Activated CD4-positive, alpha-beta memory T cell treated with anti-CD3 and anti-CD28 coated beads, Interleukin-2, amount 10 ng/mL, durations not matched to agents 7 days and 5 days (primary cell): Measurements from ENCODE around the gene DHX15. TPM values are rescaled to one million over a fixed set of nuclear protein-coding genes. Genes with fewer than 3 reads are reported as not detected.

Experiments
- CTCF ChIA-PET: fragments of 350-600 bp; sonication (Branson Sonifier 250); formaldehyde crosslinking; loops from one replicate; lab custom pipeline; 2021; ENCODE audit warnings: antibody characterized with exemption, inconsistent platforms; lab: Charles Lee
- POLR2A ChIA-PET: fragments of 350-600 bp; sonication (Branson Sonifier 250); formaldehyde crosslinking; loops from one replicate; lab custom pipeline; 2021; ENCODE audit warnings: antibody characterized with exemption; lab: Charles Lee
- DNase-seq: peaks from one replicate; pipeline ENCODE4 v3.0.0-alpha.2; 2020
- H3K27ac Mint-ChIP-seq: one replicate; pipeline ENCODE4 v1.8.0; 2021; ENCODE audit warnings: mild to moderate bottlenecking, mixed read lengths
- H3K27me3 Mint-ChIP-seq: one replicate; pipeline ENCODE4 v1.8.0; 2021; ENCODE audit warnings: mixed read lengths
- H3K36me3 Mint-ChIP-seq: one replicate; pipeline ENCODE4 v1.8.0; 2021; ENCODE audit warnings: low read depth, mixed read lengths
- H3K4me1 Mint-ChIP-seq: one replicate; pipeline ENCODE4 v1.8.0; 2021; ENCODE audit warnings: mixed read lengths
- H3K4me3 Mint-ChIP-seq: one replicate; pipeline ENCODE4 v1.8.0; 2021; ENCODE audit warnings: mild to moderate bottlenecking, mixed read lengths
- H3K9me3 Mint-ChIP-seq: one replicate; pipeline ENCODE4 v1.8.0; 2021; ENCODE audit warnings: mixed read lengths
- total RNA-seq, 2 experiments: library from RNA; stranded (reverse); gene quantifications; one replicate each; pipeline ENCODE4 v1.2.3, GENCODE V29; 2021

DHX15 gene
- total RNA-seq, 2 experiments from 2014 or later, result 150 TPM

DNA sequence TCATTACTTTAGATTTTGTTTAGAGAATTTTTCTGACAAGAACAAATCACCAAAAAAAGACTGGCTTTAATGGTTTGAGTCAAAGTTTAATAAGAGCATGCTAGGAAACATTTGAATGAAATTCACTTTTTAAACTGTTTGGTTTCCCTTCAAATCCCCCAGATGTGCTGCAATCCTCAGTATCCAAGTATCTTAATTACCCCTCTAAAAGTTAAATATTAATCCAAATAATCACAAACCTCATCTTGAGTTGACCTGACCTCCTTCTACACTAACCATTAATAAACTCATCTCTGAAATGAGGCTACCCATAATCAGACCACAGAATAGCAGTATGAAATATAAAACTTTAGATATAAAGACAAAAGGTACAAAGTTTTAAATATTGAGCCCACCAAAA is 10.1 kb downstream of the DHX15 start:
- ChIA-PET CTCF (interaction anchor here (0.7 kb wide), 1 partner anchor 1187 kb away, joined by 4 read pairs; no protein-coding TSS in a partner anchor), POLR2A (interaction anchor here (2.3 to 5.9 kb wide), 3 partner anchors 9 to 13 kb away, joined by 5 to 46 read pairs (median 7); partner anchors contain the start of gene DHX15)
- H3K27ac Mint-ChIP-seq, result no peak overlapping the region

GRCh38 chr4:24573582-24573981 is 10.8 kb downstream of the DHX15 start:
- Mint-ChIP-seq H3K9me3 (no peaks in the 10 kb centered on the region), H3K4me3 (no peak overlapping the region), H3K27ac (no peak overlapping the region), H3K4me1 (peaks cover 67% of the 10 kb centered on the region), H3K36me3 (peaks cover 91% of the 10 kb centered on the region), H3K27me3 (no peaks in the 10 kb centered on the region)
- CTCF ChIA-PET, result interaction anchor here (0.6 to 1.1 kb wide), 7 partner anchors 22 to 1188 kb away, joined by 3 to 4 read pairs (median 3); no protein-coding TSS in a partner anchor
- no peak for DNase-seq
- POLR2A ChIA-PET, result interaction anchor here (1.2 to 5.9 kb wide), 4 partner anchors 8 to 35 kb away, joined by 4 to 46 read pairs (median 6); partner anchors contain the start of gene DHX15

More for the DNA sequence above, 10.1 kb downstream of the DHX15 start:
- peaks cover 70% of the 10 kb centered on the region for H3K4me1 Mint-ChIP-seq
- peaks cover 93% of the 10 kb centered on the region for H3K36me3 Mint-ChIP-seq
- no peak for DNase-seq
- H3K4me3 Mint-ChIP-seq, result no peak overlapping the region
- H3K9me3 Mint-ChIP-seq, result no peaks in the 10 kb centered on the region
- H3K27me3 Mint-ChIP-seq, result no peaks in the 10 kb centered on the region

- peak overlapping the region; percentile 18 for H3K27ac Mint-ChIP-seq
- ChIA-PET CTCF (interaction anchor here (1.7 kb wide), 1 partner anchor 19 kb away, joined by 5 read pairs; no protein-coding TSS in a partner anchor), POLR2A (interaction anchor here (0.8 to 5.9 kb wide), 3 partner anchors 9 to 14 kb away, joined by 3 to 46 read pairs (median 5); partner anchors contain the start of gene DHX15)
- peaks cover 58% of the 10 kb centered on the region for H3K4me1 Mint-ChIP-seq
- no peaks in the 10 kb centered on the region for H3K9me3 Mint-ChIP-seq
- no peak overlapping the region for H3K4me3 Mint-ChIP-seq
- no peak for DNase-seq
- no peaks in the 10 kb centered on the region for H3K27me3 Mint-ChIP-seq
- peaks cover 88% of the 10 kb centered on the region for H3K36me3 Mint-ChIP-seq
These were observed 13.6 kb downstream of the DHX15 start for GRCh38 chr4:24570574-24571236.

DNA sequence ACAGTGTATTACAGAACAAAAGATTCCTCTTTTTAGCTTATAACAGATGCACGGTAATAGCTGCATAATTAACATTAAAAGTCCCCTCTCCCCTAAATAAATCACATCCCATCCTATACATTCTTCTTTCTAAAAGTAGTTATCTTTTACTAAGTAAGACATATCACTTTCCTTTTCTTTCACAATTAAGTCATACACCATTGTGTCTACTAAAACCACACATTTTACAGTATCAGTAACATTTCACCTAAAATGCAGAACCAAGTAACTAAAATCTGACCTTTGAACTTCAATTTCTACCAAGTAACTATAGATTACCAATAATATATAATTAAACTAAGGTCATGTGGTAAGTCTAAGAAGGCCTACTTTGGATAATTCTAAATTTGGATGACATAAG is 14.2 kb downstream of the DHX15 start:
- H3K4me1 Mint-ChIP-seq, result peaks cover 60% of the 10 kb centered on the region

DNA sequence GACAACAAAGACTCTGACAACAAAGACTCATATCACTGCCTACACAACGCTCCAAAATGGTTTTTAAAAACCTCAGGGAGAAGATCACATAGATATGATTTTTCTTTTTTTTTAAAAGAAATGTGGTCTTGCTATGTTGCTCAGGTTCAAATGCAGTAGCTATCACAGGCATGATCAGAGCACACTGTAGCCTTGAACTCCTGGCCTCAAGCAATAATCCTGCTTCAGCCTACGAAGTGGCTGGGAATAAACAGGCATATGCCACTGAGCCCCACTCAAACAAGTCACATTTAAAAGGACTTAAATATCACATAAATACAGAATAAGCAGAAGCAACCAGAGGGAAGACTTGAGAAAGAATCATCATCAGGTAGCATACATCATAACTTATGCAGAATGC is 14.7 kb downstream of the DHX15 start:
- ChIA-PET CTCF (interaction anchor here (1.7 kb wide), 1 partner anchor 18 kb away, joined by 5 read pairs; no protein-coding TSS in a partner anchor), POLR2A (interaction anchor here (1.3 kb wide), 1 partner anchor 15 kb away, joined by 5 read pairs; the partner anchor contains the start of gene DHX15)
- Mint-ChIP-seq H3K9me3 (no peaks in the 10 kb centered on the region), H3K27ac (no peak overlapping the region), H3K36me3 (peaks cover 86% of the 10 kb centered on the region), H3K27me3 (no peaks in the 10 kb centered on the region), H3K4me3 (no peak overlapping the region), H3K4me1 (peaks cover 63% of the 10 kb centered on the region)
- DNase-seq, result no peak

More for the DNA sequence above, 14.2 kb downstream of the DHX15 start:
- Mint-ChIP-seq H3K27me3 (no peaks in the 10 kb centered on the region), H3K9me3 (no peaks in the 10 kb centered on the region), H3K4me3 (no peak overlapping the region), H3K27ac (no peak overlapping the region), H3K36me3 (peaks cover 88% of the 10 kb centered on the region)
- DNase-seq, result no peak
- ChIA-PET POLR2A (interaction anchor here (0.8 to 1.3 kb wide), 2 partner anchors 10 to 14 kb away, joined by 3 to 5 read pairs; partner anchors contain the start of gene DHX15), CTCF (interaction anchor here (1.7 kb wide), 1 partner anchor 19 kb away, joined by 5 read pairs; no protein-coding TSS in a partner anchor)

- Mint-ChIP-seq H3K36me3 (peaks cover 85% of the 10 kb centered on the region), H3K9me3 (no peaks in the 10 kb centered on the region), H3K27me3 (no peaks in the 10 kb centered on the region), H3K4me1 (peaks cover 61% of the 10 kb centered on the region), H3K27ac (no peak overlapping the region), H3K4me3 (no peak overlapping the region)
- POLR2A ChIA-PET, result interaction anchor here (0.8 to 3.4 kb wide), 3 partner anchors 11 to 16 kb away, joined by 3 to 13 read pairs (median 3); partner anchors contain the start of gene DHX15
- DNase-seq, result no peak
- CTCF ChIA-PET, result interaction anchor here (0.6 to 1.2 kb wide), 3 partner anchors 10 to 93 kb away, joined by 3 to 6 read pairs (median 3); no protein-coding TSS in a partner anchor
These were observed 15.9 kb downstream of the DHX15 start for GRCh38 chr4:24568425-24568824.

- no peak for DNase-seq
- H3K27ac Mint-ChIP-seq, result no peak overlapping the region
- peaks cover 2% of the 10 kb centered on the region for H3K9me3 Mint-ChIP-seq
- ChIA-PET CTCF (interaction anchor here (0.8 to 1.2 kb wide), 2 partner anchors 18 to 20 kb away, joined by 3 to 4 read pairs; partner anchors contain the start of gene DHX15), POLR2A (interaction anchor here (1.0 kb wide), 1 partner anchor 9 kb away, joined by 5 read pairs; no protein-coding TSS in a partner anchor)
- H3K27me3 Mint-ChIP-seq, result no peaks in the 10 kb centered on the region
- peaks cover 56% of the 10 kb centered on the region for H3K4me1 Mint-ChIP-seq
- H3K36me3 Mint-ChIP-seq, result peaks cover 79% of the 10 kb centered on the region
- H3K4me3 Mint-ChIP-seq, result no peak overlapping the region
These were observed 19.3 kb downstream of the DHX15 start for GRCh38 chr4:24565054-24565453.

DNA sequence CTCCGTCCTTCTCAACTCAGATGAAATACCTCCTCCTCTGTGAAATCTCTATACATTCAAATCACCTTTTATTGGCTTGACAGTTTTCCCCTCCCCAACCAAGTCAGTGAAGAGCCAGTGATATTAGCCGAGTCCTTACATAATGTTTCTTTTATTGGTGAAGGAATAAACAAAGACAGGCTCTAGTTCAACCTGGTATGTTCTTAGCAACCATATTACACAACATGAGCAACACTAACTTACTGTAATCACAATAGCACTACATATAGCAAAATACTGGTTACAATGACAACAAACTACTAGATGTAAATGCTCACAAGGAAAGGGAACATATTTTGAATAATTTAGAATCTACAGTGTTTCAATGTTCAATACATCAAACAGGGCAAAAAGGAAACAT is 19.9 kb downstream of the DHX15 start:
- Mint-ChIP-seq H3K27ac (no peak overlapping the region), H3K9me3 (peaks cover 2% of the 10 kb centered on the region), H3K4me1 (peaks cover 56% of the 10 kb centered on the region), H3K36me3 (peaks cover 73% of the 10 kb centered on the region), H3K27me3 (no peaks in the 10 kb centered on the region), H3K4me3 (no peak overlapping the region)
- CTCF ChIA-PET, result no interaction called here
- DNase-seq, result no peak
- POLR2A ChIA-PET, result interaction anchor here (1.0 kb wide), 1 partner anchor 10 kb away, joined by 5 read pairs; no protein-coding TSS in a partner anchor

DNA sequence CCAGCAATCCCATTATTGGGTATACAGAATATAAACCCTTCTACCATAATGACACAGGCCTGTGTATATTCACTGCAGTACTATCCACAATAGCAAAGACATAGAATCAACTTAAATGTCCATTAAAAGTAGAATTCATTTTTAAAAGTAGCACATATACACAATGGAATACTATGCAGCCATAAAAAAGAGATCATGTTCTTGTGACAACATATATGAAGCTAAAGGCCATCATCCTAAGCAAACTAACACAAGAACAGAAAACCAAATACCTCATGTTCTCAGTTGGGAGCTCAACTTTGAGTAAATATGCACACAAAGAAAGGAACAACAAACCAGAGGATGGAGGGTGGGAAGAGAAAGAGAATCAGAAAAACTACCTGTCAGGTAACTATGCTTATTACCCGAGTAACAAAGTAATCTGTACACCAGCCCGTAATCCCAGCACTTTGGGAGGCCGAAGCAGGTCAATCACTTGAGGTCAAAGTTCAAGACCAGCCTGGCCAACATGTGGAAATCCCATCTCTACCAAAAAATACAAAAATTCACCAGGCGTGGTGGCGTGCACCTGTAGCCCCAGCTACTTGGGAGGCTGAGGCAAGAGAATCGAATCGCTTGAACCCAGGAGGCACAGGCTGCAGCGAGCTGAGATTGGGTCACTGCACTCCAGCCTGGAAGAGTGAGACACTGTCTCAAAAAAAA is 22.8 kb downstream of the DHX15 start:
- ChIA-PET POLR2A (interaction anchor here (2.4 kb wide), 1 partner anchor 12 kb away, joined by 7 read pairs; no protein-coding TSS in a partner anchor), CTCF (interaction anchor here (3.4 kb wide), 1 partner anchor 10 kb away, joined by 15 read pairs; no protein-coding TSS in a partner anchor)
- H3K36me3 Mint-ChIP-seq, result peaks cover 71% of the 10 kb centered on the region
- peaks cover 69% of the 10 kb centered on the region for H3K4me1 Mint-ChIP-seq
- peaks cover 2% of the 10 kb centered on the region for H3K9me3 Mint-ChIP-seq
- H3K27ac Mint-ChIP-seq, result no peak overlapping the region
- no peak overlapping the region for H3K4me3 Mint-ChIP-seq
- DNase-seq, result no peak
- no peaks in the 10 kb centered on the region for H3K27me3 Mint-ChIP-seq

GRCh38 chr4:24560868-24561368 is 23.4 kb downstream of the DHX15 start:
- Mint-ChIP-seq H3K27ac (no peak overlapping the region), H3K27me3 (no peaks in the 10 kb centered on the region), H3K4me1 (peaks cover 70% of the 10 kb centered on the region), H3K4me3 (no peak overlapping the region), H3K36me3 (peaks cover 73% of the 10 kb centered on the region), H3K9me3 (peaks cover 2% of the 10 kb centered on the region)
- CTCF ChIA-PET, result interaction anchor here (3.4 kb wide), 1 partner anchor 10 kb away, joined by 15 read pairs; no protein-coding TSS in a partner anchor
- POLR2A ChIA-PET, result interaction anchor here (1.2 to 2.4 kb wide), 2 partner anchors 12 to 24 kb away, joined by 3 to 7 read pairs; partner anchors contain the start of gene DHX15
- no peak for DNase-seq

DNA sequence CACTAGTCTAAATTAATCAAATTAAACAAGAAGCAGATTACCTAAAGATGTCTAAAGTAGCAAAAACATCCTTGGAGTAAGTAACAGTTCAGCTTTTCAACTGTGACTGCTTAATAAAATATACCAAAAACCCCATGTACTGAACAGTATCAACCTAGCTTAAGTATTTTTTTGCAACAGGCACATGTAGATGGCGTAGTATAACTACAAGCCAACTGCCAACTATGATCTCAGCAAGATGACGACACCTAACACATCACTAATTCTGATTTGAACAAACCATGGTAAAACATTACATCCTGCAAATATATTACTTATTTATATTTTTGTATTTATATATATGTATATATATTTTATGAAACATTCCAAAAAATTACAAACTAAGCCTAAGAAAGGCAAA is 24.5 kb downstream of the DHX15 start:
- DNase-seq, result no peak
- Mint-ChIP-seq H3K9me3 (peaks cover 2% of the 10 kb centered on the region), H3K27ac (no peak overlapping the region), H3K27me3 (no peaks in the 10 kb centered on the region), H3K4me1 (peaks cover 67% of the 10 kb centered on the region), H3K4me3 (no peak overlapping the region), H3K36me3 (peaks cover 69% of the 10 kb centered on the region)
- CTCF ChIA-PET, result interaction anchor here (3.4 kb wide), 1 partner anchor 9 kb away, joined by 15 read pairs; no protein-coding TSS in a partner anchor
- POLR2A ChIA-PET, result interaction anchor here (1.2 kb wide), 1 partner anchor 25 kb away, joined by 3 read pairs; the partner anchor contains the start of gene DHX15
